ENCODE measurements around the gene FMOD. TPM values are rescaled to one million over a fixed set of nuclear protein-coding genes. Genes with fewer than 3 reads are reported as not detected.

FMOD gene
- total RNA-seq, 1 experiment from 2014 or later: not detected

DNA sequence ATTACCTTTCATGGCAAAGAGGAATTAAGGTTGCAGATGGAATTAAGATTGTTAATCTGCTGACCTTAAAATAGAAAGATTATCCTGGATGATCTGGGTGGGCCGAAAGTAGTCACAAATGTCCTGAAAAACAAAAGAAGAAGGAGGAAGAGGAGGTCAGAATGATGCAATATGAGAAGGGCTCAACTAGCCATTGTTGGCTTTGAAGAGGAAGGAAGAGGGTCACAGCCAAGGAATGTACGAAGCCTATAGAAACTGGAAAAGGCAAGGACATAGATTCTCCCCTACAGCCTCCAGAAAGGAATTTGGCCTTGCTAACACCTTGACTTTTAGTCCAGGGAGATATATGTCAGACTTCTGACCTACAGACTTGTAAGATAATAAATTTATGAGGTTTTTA is 39.4 kb upstream of the FMOD start:
- Histone ChIP-seq H3K9me3 (ENCODE audit: low read length) (no peaks in the 10 kb centered on the region), H3K4me1 (ENCODE audit: insufficient read depth, low read length) (no peaks in the 10 kb centered on the region), H3K79me2 (ENCODE audit: low read length) (no peaks in the 10 kb centered on the region), H4K20me1 (ENCODE audit: low read length) (no peaks in the 10 kb centered on the region), H3K9ac (ENCODE audit: low read length) (no peak overlapping the region), H3K27me3 (ENCODE audit: low read length) (peaks cover 59% of the 10 kb centered on the region), H2AFZ (ENCODE audit: low read length) (no peak overlapping the region), H3K36me3 (ENCODE audit: low read depth, low read length) (no peaks in the 10 kb centered on the region), H3K9me2 (replicated peaks; ENCODE audit: low read length) (no peaks in the 10 kb centered on the region), H3K27ac (ENCODE audit: low read length) (no peak overlapping the region), H3K4me2 (ENCODE audit: low read length) (no peak overlapping the region), H3F3A (ENCODE audit: low read length, unreplicated experiment) (no peaks in the 10 kb centered on the region), H3K4me3 (ENCODE audit: low read length) (no peak overlapping the region)
- BruUV-seq (replicated peaks): no TSS peak
- ATAC-seq (no peak), DNase-seq (no peak)
- ChIA-PET CTCF (no interaction called here), POLR2A (ENCODE audit: unreplicated experiment) (no interaction called here)
- intact Hi-C loops (cut with micrococcal nuclease): no loop called here
- TF ChIP-seq, protein P1, sequence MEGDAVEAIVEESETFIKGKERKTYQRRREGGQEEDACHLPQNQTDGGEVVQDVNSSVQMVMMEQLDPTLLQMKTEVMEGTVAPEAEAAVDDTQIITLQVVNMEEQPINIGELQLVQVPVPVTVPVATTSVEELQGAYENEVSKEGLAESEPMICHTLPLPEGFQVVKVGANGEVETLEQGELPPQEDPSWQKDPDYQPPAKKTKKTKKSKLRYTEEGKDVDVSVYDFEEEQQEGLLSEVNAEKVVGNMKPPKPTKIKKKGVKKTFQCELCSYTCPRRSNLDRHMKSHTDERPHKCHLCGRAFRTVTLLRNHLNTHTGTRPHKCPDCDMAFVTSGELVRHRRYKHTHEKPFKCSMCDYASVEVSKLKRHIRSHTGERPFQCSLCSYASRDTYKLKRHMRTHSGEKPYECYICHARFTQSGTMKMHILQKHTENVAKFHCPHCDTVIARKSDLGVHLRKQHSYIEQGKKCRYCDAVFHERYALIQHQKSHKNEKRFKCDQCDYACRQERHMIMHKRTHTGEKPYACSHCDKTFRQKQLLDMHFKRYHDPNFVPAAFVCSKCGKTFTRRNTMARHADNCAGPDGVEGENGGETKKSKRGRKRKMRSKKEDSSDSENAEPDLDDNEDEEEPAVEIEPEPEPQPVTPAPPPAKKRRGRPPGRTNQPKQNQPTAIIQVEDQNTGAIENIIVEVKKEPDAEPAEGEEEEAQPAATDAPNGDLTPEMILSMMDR (conservative IDR thresholded peaks at IDR 0.05; ENCODE audit: low read depth, low read length): no peak
- TF ChIP-seq EZH2 (IDR thresholded peaks at IDR 0.05; ENCODE audit: low read length, unreplicated experiment) (no peak), EZH2phosphoT487 (IDR thresholded peaks at IDR 0.05; ENCODE audit: borderline replicate concordance, low read length) (no peak)

DNA sequence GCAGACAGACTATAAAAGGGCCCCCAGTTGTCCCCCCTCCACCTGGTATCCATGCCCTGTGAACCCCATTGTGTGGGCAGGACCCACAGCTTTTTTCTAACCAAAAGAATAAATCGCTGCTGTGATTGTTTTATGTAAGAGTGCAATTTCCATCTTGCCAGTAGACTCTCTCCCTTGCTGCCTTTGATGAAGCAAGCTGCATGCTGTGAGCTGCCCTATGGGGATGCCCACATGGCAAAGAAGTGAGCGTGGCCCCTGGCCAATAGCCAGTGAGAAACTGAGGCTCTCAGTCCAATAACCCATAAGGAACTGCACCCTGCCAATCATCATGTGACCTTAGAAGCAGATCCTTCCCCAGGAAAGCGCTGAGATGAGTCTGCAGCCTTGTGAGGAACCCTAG is 37.8 kb upstream of the FMOD start:
- H3F3A ChIP-seq (ENCODE audit: low read length, unreplicated experiment): no peaks in the 10 kb centered on the region
- TF ChIP-seq EZH2phosphoT487 (IDR thresholded peaks at IDR 0.05; ENCODE audit: borderline replicate concordance, low read length) (no peak), EZH2 (IDR thresholded peaks at IDR 0.05; ENCODE audit: low read length, unreplicated experiment) (no peak)
- TF ChIP-seq, protein P1 (conservative IDR thresholded peaks at IDR 0.05; ENCODE audit: low read depth, low read length): no peak
- no peaks in the 10 kb centered on the region for H4K20me1 ChIP-seq (ENCODE audit: low read length)
- no peak overlapping the region for H2AFZ ChIP-seq (ENCODE audit: low read length)
- ATAC-seq (no peak), DNase-seq (no peak)
- no peaks in the 10 kb centered on the region for H3K79me2 ChIP-seq (ENCODE audit: low read length)
- peaks cover 64% of the 10 kb centered on the region for H3K27me3 ChIP-seq (ENCODE audit: low read length)
- H3K9me2 ChIP-seq (replicated peaks; ENCODE audit: low read length): no peaks in the 10 kb centered on the region
- no peaks in the 10 kb centered on the region for H3K9me3 ChIP-seq (ENCODE audit: low read length)
- H3K4me1 ChIP-seq (ENCODE audit: insufficient read depth, low read length): no peaks in the 10 kb centered on the region
- POLR2A ChIA-PET (ENCODE audit: unreplicated experiment): interaction anchor here (0.5 kb wide), 1 partner anchor 13 kb away, joined by 5 read pairs; no protein-coding TSS in a partner anchor
- no peak overlapping the region for H3K4me2 ChIP-seq (ENCODE audit: low read length)
- intact Hi-C loops (cut with micrococcal nuclease): no loop called here
- BruUV-seq (replicated peaks): no TSS peak
- H3K36me3 ChIP-seq (ENCODE audit: low read depth, low read length): no peaks in the 10 kb centered on the region
- CTCF ChIA-PET: no interaction called here
- no peak overlapping the region for H3K4me3 ChIP-seq (ENCODE audit: low read length)
- H3K27ac ChIP-seq (ENCODE audit: low read length): no peak overlapping the region
- no peak overlapping the region for H3K9ac ChIP-seq (ENCODE audit: low read length)

DNA sequence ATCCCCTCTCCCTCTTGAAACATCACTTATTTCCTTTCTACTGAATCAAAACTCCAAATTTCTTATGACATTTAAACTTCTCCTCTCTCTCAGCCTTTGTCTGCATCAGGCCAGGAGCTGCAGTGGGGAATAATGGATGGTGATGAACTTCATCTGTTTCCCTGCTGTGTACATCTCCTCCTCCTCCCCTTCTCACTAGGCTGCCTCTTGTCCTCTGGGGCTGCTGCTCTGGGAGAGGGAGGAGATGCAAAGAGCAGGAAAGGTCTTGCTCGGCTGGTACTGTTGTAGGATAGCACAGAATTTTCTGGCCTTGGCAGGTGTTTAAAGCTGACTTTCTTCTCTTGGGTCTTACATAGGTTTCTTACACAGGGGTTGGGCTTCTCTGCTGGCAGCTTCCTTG is 31.1 kb upstream of the FMOD start:
- no peaks in the 10 kb centered on the region for H3K4me1 ChIP-seq (ENCODE audit: insufficient read depth, low read length)
- H2AFZ ChIP-seq (ENCODE audit: low read length): no peak overlapping the region
- H3K9ac ChIP-seq (ENCODE audit: low read length): no peak overlapping the region
- ChIA-PET CTCF (no interaction called here), POLR2A (ENCODE audit: unreplicated experiment) (no interaction called here)
- TF ChIP-seq EZH2 (IDR thresholded peaks at IDR 0.05; ENCODE audit: low read length, unreplicated experiment): no peak
- TF ChIP-seq, protein P1 (conservative IDR thresholded peaks at IDR 0.05; ENCODE audit: low read depth, low read length): no peak
- H4K20me1 ChIP-seq (ENCODE audit: low read length): no peaks in the 10 kb centered on the region
- peaks cover 78% of the 10 kb centered on the region for H3K27me3 ChIP-seq (ENCODE audit: low read length)
- H3K79me2 ChIP-seq (ENCODE audit: low read length): no peaks in the 10 kb centered on the region
- H3K9me3 ChIP-seq (ENCODE audit: low read length): no peaks in the 10 kb centered on the region
- intact Hi-C loops (cut with micrococcal nuclease): no loop called here
- no peaks in the 10 kb centered on the region for H3K9me2 ChIP-seq (replicated peaks; ENCODE audit: low read length)
- no peak for DNase-seq
- ATAC-seq: no peak
- no TSS peak for BruUV-seq (replicated peaks)
- H3K27ac ChIP-seq (ENCODE audit: low read length): no peak overlapping the region
- H3F3A ChIP-seq (ENCODE audit: low read length, unreplicated experiment): no peaks in the 10 kb centered on the region
- H3K4me3 ChIP-seq (ENCODE audit: low read length): no peak overlapping the region
- H3K36me3 ChIP-seq (ENCODE audit: low read depth, low read length): no peaks in the 10 kb centered on the region
- no peak overlapping the region for H3K4me2 ChIP-seq (ENCODE audit: low read length)
